Neuronal stem cell (in vitro differentiated cells): Measurements from ENCODE around the gene BST1.

Experiments used
- DNase-seq: peaks from one replicate; pipeline ENCODE4 v3.0.0-alpha.2; 2013; ENCODE audit warnings: low spot score
- H2AFZ ChIP-seq: one replicate; pipeline ENCODE4 v1.6.1; 2013; ENCODE audit warnings: mild to moderate bottlenecking, low read length, inconsistent platforms
- H2AK5ac ChIP-seq: 2 replicates; pipeline ENCODE4 v1.6.1; 2013; ENCODE audit warnings: low read depth, mild to moderate bottlenecking, inconsistent platforms, low read length, moderate library complexity, mixed read lengths
- H2BK120ac ChIP-seq: 2 replicates; pipeline ENCODE4 v1.6.1; 2013; ENCODE audit warnings: low read depth, mild to moderate bottlenecking, inconsistent platforms, low read length, moderate library complexity, mixed read lengths
- H2BK12ac ChIP-seq: one replicate; pipeline ENCODE4 v1.6.1; 2013; ENCODE audit warnings: low read length, inconsistent platforms
- H2BK15ac ChIP-seq: 2 replicates; pipeline ENCODE4 v1.6.1; 2013; ENCODE audit warnings: mild to moderate bottlenecking, low read length, inconsistent platforms, mixed read lengths
- H2BK5ac ChIP-seq: one replicate; pipeline ENCODE4 v1.6.1; 2013; ENCODE audit warnings: inconsistent platforms, mild to moderate bottlenecking, low read length, moderate library complexity
- H3K14ac ChIP-seq: one replicate; pipeline ENCODE4 v1.6.1; 2013; ENCODE audit warnings: low read length, inconsistent platforms
- H3K18ac ChIP-seq: 2 replicates; pipeline ENCODE4 v1.6.1; 2013; ENCODE audit warnings: low read length, inconsistent platforms
- H3K23ac ChIP-seq: 2 replicates; pipeline ENCODE4 v1.6.1; 2013; ENCODE audit warnings: low read depth, mild to moderate bottlenecking, mixed read lengths, low read length, inconsistent platforms; ENCODE audit not compliant: poor library complexity
- H3K27ac ChIP-seq: replicated peaks from 3 replicates; pipeline ENCODE4 v1.5.1; 2013; ENCODE audit warnings: low read length, inconsistent platforms
- H3K27me3 ChIP-seq, 3 experiments: 2 replicates each; pipeline ENCODE4 v1.6.1; 2013; ENCODE audit warnings: low read length in 3 of 3, mild to moderate bottlenecking in 2 of 3, inconsistent platforms in 1 of 3, low read depth in 1 of 3, mixed read lengths in 1 of 3, moderate library complexity in 1 of 3; ENCODE audit not compliant: control insufficient read depth in 3 of 3, insufficient read depth in 3 of 3
- H3K36me3 ChIP-seq, 2 donors: replicated peaks in 1 of 2; 2 replicates each; pipeline ENCODE4 v1.6.1; 2013; ENCODE audit warnings: low read length in 2 of 2; ENCODE audit not compliant: control insufficient read depth in 2 of 2, insufficient read depth in 2 of 2
- H3K4ac ChIP-seq: 2 replicates; pipeline ENCODE4 v1.6.1; 2013; ENCODE audit warnings: inconsistent platforms, mild to moderate bottlenecking, low read length, moderate library complexity
- H3K4me1 ChIP-seq, 2 donors: 1 replicate in 1 of 2; 2 replicates in 1 of 2; pipeline ENCODE4 v1.6.1; 2013; ENCODE audit warnings: low read length in 2 of 2, low read depth in 1 of 2; ENCODE audit not compliant: control insufficient read depth in 2 of 2, insufficient read depth in 1 of 2
- H3K4me2 ChIP-seq: one replicate; pipeline ENCODE4 v1.6.1; 2013; ENCODE audit warnings: mild to moderate bottlenecking, low read length, inconsistent platforms; ENCODE audit not compliant: insufficient read depth, poor library complexity, severe bottlenecking
- H3K4me3 ChIP-seq, 2 donors: 2 replicates each; pipeline ENCODE4 v1.5.1; 2013; ENCODE audit warnings: low read length in 2 of 2, mild to moderate bottlenecking in 2 of 2, inconsistent platforms in 1 of 2, moderate library complexity in 1 of 2
- H3K79me1 ChIP-seq: one replicate; pipeline ENCODE4 v1.6.1; 2013; ENCODE audit warnings: low read depth, mild to moderate bottlenecking, inconsistent platforms, low read length, moderate library complexity
- H3K9ac ChIP-seq: one replicate; pipeline ENCODE4 v1.6.1; 2013; ENCODE audit warnings: mild to moderate bottlenecking, low read depth, low read length, inconsistent platforms; ENCODE audit not compliant: poor library complexity
- H3K9me3 ChIP-seq, 2 donors: replicated peaks in 1 of 2; 2 replicates each; pipeline versions ENCODE3 to v1.6.1; 2013; ENCODE audit warnings: low read length in 2 of 2, mild to moderate bottlenecking in 2 of 2, inconsistent platforms in 1 of 2, low read depth in 1 of 2, mixed read lengths in 1 of 2, moderate library complexity in 1 of 2; ENCODE audit not compliant: control insufficient read depth in 2 of 2, insufficient read depth in 1 of 2
- H4K8ac ChIP-seq: one replicate; pipeline ENCODE4 v1.6.1; 2013; ENCODE audit warnings: low read depth, mild to moderate bottlenecking, inconsistent platforms, low read length, moderate library complexity
- H4K91ac ChIP-seq: one replicate; pipeline ENCODE4 v1.6.1; 2013; ENCODE audit warnings: low read length, low read depth, mild to moderate bottlenecking, inconsistent platforms; ENCODE audit not compliant: poor library complexity
- WGBS, 2 donors: extraction: QIAGEN DNeasy Blood & Tissue Kit; methylation state at CpG; one replicate each; pipeline ENCODE4 v1.1.7; 2013; ENCODE audit warnings: missing lambda C conversion rate in 2 of 2, mixed read lengths in 1 of 2; ENCODE audit not compliant: insufficient read length in 2 of 2, insufficient replicate concordance in 1 of 2; ENCODE audit errors: extremely low coverage in 2 of 2; 5-methylcytosine and 5-hydroxymethylcytosine counted together

Gene BST1

DNA sequence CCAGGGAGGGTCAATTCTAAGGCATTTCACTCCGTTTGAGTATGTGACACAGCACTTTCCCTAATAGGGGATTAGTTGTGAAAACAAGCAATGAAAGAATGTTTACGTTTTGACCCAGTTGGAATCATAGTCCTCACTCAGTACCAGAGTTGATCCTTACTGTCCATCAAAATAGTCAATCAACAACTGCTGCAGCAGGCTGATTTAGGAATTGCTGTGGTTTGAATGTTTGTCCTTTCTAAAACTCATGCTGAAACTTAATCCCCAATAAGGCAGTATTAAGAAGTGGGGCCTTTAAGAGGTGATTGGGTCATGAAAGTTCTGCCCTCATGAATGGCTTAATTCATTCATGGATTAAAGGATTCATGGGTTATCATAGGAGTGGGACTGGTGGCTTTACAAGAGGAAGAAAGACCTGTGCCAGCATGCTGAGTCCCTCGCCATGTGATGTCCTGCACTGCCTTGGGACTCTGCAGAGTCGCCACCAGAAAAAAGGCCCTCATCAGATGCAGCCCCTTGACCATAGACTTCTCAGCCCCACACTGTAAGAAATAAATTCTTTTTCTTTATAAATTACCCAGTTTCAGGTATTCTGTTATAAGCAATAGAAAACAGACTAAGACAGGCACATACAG is 44.6 kb upstream of the BST1 start:
- Histone ChIP-seq H3K36me3 (peaks cover 2 to 63% of the 10 kb centered on the region in 2 donors), H3K4me3 (no peak overlapping the region), H3K23ac (no peak overlapping the region), H3K27me3 (no peaks in the 10 kb centered on the region), H3K9me3 (no peaks in the 10 kb centered on the region), H3K14ac (no peak overlapping the region), H2BK120ac (no peak overlapping the region), H4K91ac (no peak overlapping the region), H2AK5ac (no peak overlapping the region), H2BK12ac (no peak overlapping the region), H2AFZ (no peak overlapping the region), H2BK15ac (no peak overlapping the region), H3K4ac (no peak overlapping the region), H3K9ac (no peak overlapping the region), H3K4me2 (no peak overlapping the region), H2BK5ac (no peak overlapping the region), H3K27ac (no peak overlapping the region), H3K79me1 (peaks cover 4% of the 10 kb centered on the region), H4K8ac (no peak overlapping the region), H3K18ac (no peak overlapping the region), H3K4me1 (peaks cover 4 to 6% of the 10 kb centered on the region in 2 donors)
- DNase-seq: no peak
- WGBS, 2 donors: no CpG with 5 or more reads among the region's 4 CpGs

DNA sequence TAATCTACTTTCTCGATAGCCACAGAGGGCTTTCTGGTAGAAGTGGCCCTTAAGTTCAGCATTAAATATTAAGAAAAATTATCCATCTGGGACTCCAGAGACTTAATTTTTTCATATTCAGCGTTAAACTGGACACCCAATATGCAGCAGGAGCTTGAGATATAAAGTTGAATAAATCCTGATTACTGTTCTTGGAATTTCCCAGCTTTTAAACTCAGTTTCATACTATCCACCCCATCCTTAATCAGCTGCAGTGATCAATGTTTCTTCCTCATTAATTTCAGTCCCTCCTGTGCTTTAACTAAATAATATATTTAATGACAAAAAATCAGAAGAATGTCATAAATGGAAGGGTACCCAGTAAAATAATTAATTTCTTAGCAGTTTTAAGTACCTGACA is 44.1 kb upstream of the BST1 start:
- no peak overlapping the region for H3K23ac ChIP-seq
- peaks cover 2 to 68% of the 10 kb centered on the region in 2 donors for H3K36me3 ChIP-seq
- peaks cover 4% of the 10 kb centered on the region for H3K79me1 ChIP-seq
- no peak overlapping the region for H4K8ac ChIP-seq
- H3K4me2 ChIP-seq: no peak overlapping the region
- no peak overlapping the region for H2BK5ac ChIP-seq
- H2BK120ac ChIP-seq: no peak overlapping the region
- peaks cover 3 to 6% of the 10 kb centered on the region in 2 donors for H3K4me1 ChIP-seq
- H3K14ac ChIP-seq: no peak overlapping the region
- no peak overlapping the region for H3K9ac ChIP-seq
- no peak overlapping the region for H3K4ac ChIP-seq
- H4K91ac ChIP-seq: no peak overlapping the region
- H3K18ac ChIP-seq: no peak overlapping the region
- H2AK5ac ChIP-seq: no peak overlapping the region
- no peak overlapping the region for H3K4me3 ChIP-seq
- H2BK12ac ChIP-seq: no peak overlapping the region
- H2AFZ ChIP-seq: no peak overlapping the region
- no peak overlapping the region for H3K27ac ChIP-seq
- no peak for DNase-seq
- H2BK15ac ChIP-seq: no peak overlapping the region
- H3K27me3 ChIP-seq: no peaks in the 10 kb centered on the region
- no peaks in the 10 kb centered on the region for H3K9me3 ChIP-seq
- WGBS, 2 donors: no CpG with 5 or more reads among the region's 2 CpGs

DNA sequence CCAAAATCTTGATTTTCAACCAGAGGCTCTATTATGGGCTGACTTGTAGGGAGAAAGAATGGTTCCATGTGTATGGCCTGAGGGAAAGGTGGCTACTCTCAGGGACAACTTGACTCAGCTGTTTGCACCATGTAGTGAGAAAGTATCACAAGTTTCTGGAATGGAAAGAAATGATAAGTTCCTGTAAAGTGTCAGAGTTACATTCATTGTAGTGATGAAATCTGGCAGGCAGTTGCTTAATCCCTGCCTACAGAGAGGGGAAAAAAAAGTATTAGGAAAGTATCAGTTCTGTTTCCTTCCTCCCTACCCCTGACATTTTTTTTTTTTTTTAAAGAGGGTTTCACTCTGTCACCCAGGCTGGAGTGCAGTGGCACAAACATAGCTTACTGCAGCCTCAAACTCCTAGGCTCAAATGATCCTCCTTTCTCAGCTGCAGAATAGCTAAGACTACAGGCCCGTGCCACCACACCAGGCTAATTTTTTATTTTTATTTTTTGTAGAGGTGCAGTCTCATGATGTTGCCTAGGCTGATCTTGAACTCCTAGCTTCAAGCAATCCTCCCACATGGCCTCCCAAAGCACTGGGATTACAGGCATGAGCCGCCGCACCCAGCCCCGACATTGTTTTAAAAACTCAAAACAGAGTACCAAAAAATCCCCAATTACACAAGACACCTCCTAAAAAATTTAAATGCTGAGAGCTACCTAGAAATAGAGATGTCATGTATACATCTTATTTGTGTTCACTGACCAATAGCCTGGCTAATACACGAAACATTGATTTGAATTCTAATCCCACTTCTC is 42.9 kb upstream of the BST1 start:
- H2AFZ ChIP-seq: no peak overlapping the region
- H3K27me3 ChIP-seq: no peaks in the 10 kb centered on the region
- H3K9ac ChIP-seq: no peak overlapping the region
- H3K23ac ChIP-seq: no peak overlapping the region
- DNase-seq: no peak
- H3K4me1 ChIP-seq: peaks cover 3 to 6% of the 10 kb centered on the region in 2 donors
- no peak overlapping the region for H3K14ac ChIP-seq
- no peaks in the 10 kb centered on the region for H3K9me3 ChIP-seq
- H4K8ac ChIP-seq: no peak overlapping the region
- no peak overlapping the region for H3K4me2 ChIP-seq
- no peak overlapping the region for H3K27ac ChIP-seq
- H3K4ac ChIP-seq: no peak overlapping the region
- H2AK5ac ChIP-seq: no peak overlapping the region
- no peak overlapping the region for H2BK15ac ChIP-seq
- H3K4me3 ChIP-seq: no peak overlapping the region
- H4K91ac ChIP-seq: no peak overlapping the region
- H2BK5ac ChIP-seq: no peak overlapping the region
- WGBS, 2 donors: no CpG with 5 or more reads among the region's 5 CpGs
- H2BK120ac ChIP-seq: no peak overlapping the region
- H2BK12ac ChIP-seq: no peak overlapping the region
- peaks cover 2 to 77% of the 10 kb centered on the region in 2 donors for H3K36me3 ChIP-seq
- H3K79me1 ChIP-seq: peaks cover 1% of the 10 kb centered on the region
- no peak overlapping the region for H3K18ac ChIP-seq

- H3K4me1 ChIP-seq: no peaks in the 10 kb centered on the region
- H3K4ac ChIP-seq: no peak overlapping the region
- no peak overlapping the region for H2AFZ ChIP-seq
- no peak overlapping the region for H2BK5ac ChIP-seq
- no peak overlapping the region for H2AK5ac ChIP-seq
- H3K27ac ChIP-seq: no peak overlapping the region
- peaks cover 6 to 89% of the 10 kb centered on the region in 2 donors for H3K36me3 ChIP-seq
- no peak overlapping the region for H4K8ac ChIP-seq
- H3K27me3 ChIP-seq: no peaks in the 10 kb centered on the region
- H3K4me3 ChIP-seq: no peak overlapping the region
- no peak overlapping the region for H3K18ac ChIP-seq
- no peak overlapping the region for H3K14ac ChIP-seq
- no peak overlapping the region for H3K23ac ChIP-seq
- H2BK15ac ChIP-seq: no peak overlapping the region
- H2BK120ac ChIP-seq: no peak overlapping the region
- no peak for DNase-seq
- H3K4me2 ChIP-seq: no peak overlapping the region
- H4K91ac ChIP-seq: no peak overlapping the region
- H3K9me3 ChIP-seq: peaks cover 0 to 3% of the 10 kb centered on the region in 2 donors
- WGBS, 2 donors: no CpG with 5 or more reads among the region's 3 CpGs
- H2BK12ac ChIP-seq: no peak overlapping the region
- H3K79me1 ChIP-seq: no peaks in the 10 kb centered on the region
- H3K9ac ChIP-seq: no peak overlapping the region
Measured at GRCh38 chr4:15665753-15666365, 37.0 kb upstream of the BST1 start.
